ENCODE results near the gene MAN1C1.

- TF ChIP-seq CTCF (IDR thresholded peaks at IDR 0.05; ENCODE audit: borderline replicate concordance, extremely low read depth, low read length, poor library complexity, severe bottlenecking) (no peak), EZH2 (IDR thresholded peaks at IDR 0.05; ENCODE audit: borderline replicate concordance, low read depth, low read length, severe bottlenecking) (no peak)
Measured at GRCh38 chr1:25799935-25800702, 183.5 kb downstream of the MAN1C1 start, which contains the start of gene SELENON.
